ENCODE data around the gene CCDC8.
"Not testable (repeated sequence)": the region's sequence is repeated elsewhere in the genome, so short reads cannot be mapped to it uniquely, and the experiment has no call there.

CCDC8 gene

GRCh38 chr19:46447006-46447405 is 33.6 kb upstream of the CCDC8 start:
- no peak for TF ChIP-seq CTCF (IDR thresholded peaks at IDR 0.05; ENCODE audit: low read depth, low read length, missing control alignments)
- in situ Hi-C loops (cut with HindIII; ENCODE audit: low sequenced_read_pairs), result no loop called here
- no peak for DNase-seq (ENCODE audit: low read depth)
- no peak overlapping the region for H3K4me3 ChIP-seq (ENCODE audit: low read depth, low read length)

GRCh38 chr19:46446021-46446420 is 32.7 kb upstream of the CCDC8 start:
- no peak for TF ChIP-seq CTCF (IDR thresholded peaks at IDR 0.05; ENCODE audit: low read depth, low read length, missing control alignments)
- in situ Hi-C loops (cut with HindIII; ENCODE audit: low sequenced_read_pairs), result no loop called here
- no peak overlapping the region for H3K4me3 ChIP-seq (ENCODE audit: low read depth, low read length)
- no peak for DNase-seq (ENCODE audit: low read depth)

GRCh38 chr19:46442808-46443450 is 29.6 kb upstream of the CCDC8 start:
- H3K4me3 ChIP-seq (ENCODE audit: low read depth, low read length), result no peak overlapping the region
- in situ Hi-C loops (cut with HindIII; ENCODE audit: low sequenced_read_pairs), result no loop called here
- DNase-seq (ENCODE audit: low read depth), result peak; percentile 68
- no peak for TF ChIP-seq CTCF (IDR thresholded peaks at IDR 0.05; ENCODE audit: low read depth, low read length, missing control alignments)

GRCh38 chr19:46441866-46442265 is 28.5 kb upstream of the CCDC8 start:
- in situ Hi-C loops (cut with HindIII; ENCODE audit: low sequenced_read_pairs), result no loop called here
- TF ChIP-seq CTCF (IDR thresholded peaks at IDR 0.05; ENCODE audit: low read depth, low read length, missing control alignments), result no peak
- no peak for DNase-seq (ENCODE audit: low read depth)
- no peak overlapping the region for H3K4me3 ChIP-seq (ENCODE audit: low read depth, low read length)

GRCh38 chr19:46435689-46436088 is 22.3 kb upstream of the CCDC8 start:
- in situ Hi-C loops (cut with HindIII; ENCODE audit: low sequenced_read_pairs); DNase-seq (ENCODE audit: low read depth): not testable (repeated sequence)

GRCh38 chr19:46435009-46435408 is 21.6 kb upstream of the CCDC8 start:
- in situ Hi-C loops (cut with HindIII; ENCODE audit: low sequenced_read_pairs), result no loop called here
- no peak for DNase-seq (ENCODE audit: low read depth)
- TF ChIP-seq CTCF (IDR thresholded peaks at IDR 0.05; ENCODE audit: low read depth, low read length, missing control alignments), result no peak
- no peak overlapping the region for H3K4me3 ChIP-seq (ENCODE audit: low read depth, low read length)

More at GRCh38 chr19:46435689-46436088, 22.3 kb upstream of the CCDC8 start:
- H3K4me3 ChIP-seq (ENCODE audit: low read depth, low read length), result not testable (repeated sequence)

GRCh38 chr19:46433470-46433869 is 20.1 kb upstream of the CCDC8 start:
- in situ Hi-C loops (cut with HindIII; ENCODE audit: low sequenced_read_pairs); H3K4me3 ChIP-seq (ENCODE audit: low read depth, low read length); DNase-seq (ENCODE audit: low read depth): not testable (repeated sequence)

DNA sequence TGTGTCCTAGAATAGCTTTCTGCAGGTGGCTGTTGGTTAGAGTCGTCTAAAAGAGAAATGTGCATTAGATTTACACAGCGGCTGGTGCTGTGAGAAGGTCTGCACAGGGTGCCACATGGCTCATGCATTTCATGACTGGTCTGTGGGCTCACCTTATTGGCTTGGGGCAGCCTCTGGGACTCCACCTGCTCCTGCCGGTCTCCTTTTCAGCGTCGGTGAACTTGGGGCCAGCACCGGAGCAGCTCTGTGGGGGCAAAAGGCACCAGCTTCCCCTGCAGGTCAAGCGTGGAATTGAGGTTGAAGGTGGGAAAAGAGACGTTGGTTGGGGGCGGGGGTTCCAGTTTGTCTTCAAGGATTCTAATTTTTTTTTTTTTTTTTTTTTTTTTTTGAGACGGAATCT is 18.5 kb upstream of the CCDC8 start:
- no peak for TF ChIP-seq CTCF (IDR thresholded peaks at IDR 0.05; ENCODE audit: low read depth, low read length, missing control alignments)
- in situ Hi-C loops (cut with HindIII; ENCODE audit: low sequenced_read_pairs), result no loop called here
- DNase-seq (ENCODE audit: low read depth), result no peak
- H3K4me3 ChIP-seq (ENCODE audit: low read depth, low read length), result no peak overlapping the region
